CD4-positive, alpha-beta T cell treated with Interleukin-4 for 4 hours (primary cell): ENCODE results near the gene AGL.
"Not testable (repeated sequence)": the region's sequence is repeated elsewhere in the genome, so short reads cannot be mapped to it uniquely, and the experiment has no call there.

Experiments
- DNase-seq: peaks from one replicate; pipeline ENCODE4 v3.0.0-alpha.2; 2020

The AGL gene

GRCh38 chr1:99849744-99850458 is at the start of gene AGL:
Gene AGL, plus strand, starts transcription at chr1:99850361. Its CDS starts 682 bp downstream, at chr1:99851043.
- DNase-seq = peak; percentile 86

GRCh38 chr1:99801584-99801983 is 48.6 kb upstream of the AGL start:
- DNase-seq = no peak

- DNase-seq = no peak
Observed at GRCh38 chr1:99806882-99807281, 43.3 kb upstream of the AGL start.

DNA sequence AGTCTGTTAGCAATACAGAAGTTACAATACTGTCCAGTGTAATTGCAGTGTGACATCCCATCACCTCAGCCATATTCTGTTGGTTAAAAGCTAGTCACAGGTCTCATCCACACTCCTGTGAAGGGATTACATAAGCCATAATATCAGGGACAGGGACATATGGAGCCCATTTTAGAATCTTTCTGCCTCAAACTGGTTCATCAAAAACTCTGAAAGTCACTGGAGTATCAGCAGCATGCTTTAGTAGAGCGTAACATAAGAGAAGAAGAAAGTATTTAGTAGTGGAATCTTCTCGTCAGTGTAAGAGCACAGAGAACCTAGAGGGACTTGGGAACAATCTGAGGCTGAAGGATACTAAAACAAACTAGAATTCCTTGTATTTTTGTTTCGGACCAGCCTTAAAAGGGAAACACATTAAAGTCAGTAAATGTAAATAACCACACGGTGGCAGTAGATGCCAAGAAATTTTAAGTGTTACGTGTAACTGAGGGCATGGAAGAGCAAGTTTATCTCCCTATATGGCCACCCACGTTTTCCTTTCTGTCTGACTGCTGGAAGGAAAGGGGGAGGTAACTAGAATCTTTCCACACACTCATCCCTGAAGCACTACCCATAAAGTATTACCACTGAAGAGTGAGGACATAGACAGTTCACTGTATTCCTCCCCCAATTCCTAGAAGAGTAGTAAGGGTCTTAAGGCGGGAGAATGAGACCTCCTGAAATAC is 41.6 kb upstream of the AGL start:
- peak; percentile 72 for DNase-seq

- DNase-seq = no peak
Observed at GRCh38 chr1:99811075-99811474, 39.1 kb upstream of the AGL start.

- no peak for DNase-seq
Observed at GRCh38 chr1:99811747-99812146, 38.4 kb upstream of the AGL start.

- no peak for DNase-seq
Observed at GRCh38 chr1:99814373-99814900, 35.7 kb upstream of the AGL start.

GRCh38 chr1:99816656-99817055 is 33.5 kb upstream of the AGL start:
- no peak for DNase-seq

GRCh38 chr1:99818063-99818699 is 32.0 kb upstream of the AGL start:
- no peak for DNase-seq

DNA sequence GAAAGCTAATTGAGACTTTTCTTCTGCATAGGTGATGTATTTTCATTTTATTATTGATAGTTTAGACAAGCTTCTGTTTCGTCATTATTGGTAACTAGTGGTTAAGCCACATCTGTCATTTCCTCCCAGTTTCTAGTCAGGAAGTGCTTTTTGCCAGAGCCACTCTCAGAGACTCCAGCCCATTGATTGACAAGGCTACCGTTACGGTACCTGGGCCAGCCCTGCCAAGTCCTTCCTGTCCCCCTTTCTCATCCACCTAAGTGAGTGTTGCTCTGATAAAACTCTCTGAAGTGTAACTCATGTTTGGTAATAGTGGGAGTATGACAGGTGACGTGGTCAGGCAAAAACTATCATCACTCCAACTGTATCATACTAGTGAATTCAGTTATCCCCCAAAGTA is 29.6 kb upstream of the AGL start:
- DNase-seq = peak; percentile 40

DNA sequence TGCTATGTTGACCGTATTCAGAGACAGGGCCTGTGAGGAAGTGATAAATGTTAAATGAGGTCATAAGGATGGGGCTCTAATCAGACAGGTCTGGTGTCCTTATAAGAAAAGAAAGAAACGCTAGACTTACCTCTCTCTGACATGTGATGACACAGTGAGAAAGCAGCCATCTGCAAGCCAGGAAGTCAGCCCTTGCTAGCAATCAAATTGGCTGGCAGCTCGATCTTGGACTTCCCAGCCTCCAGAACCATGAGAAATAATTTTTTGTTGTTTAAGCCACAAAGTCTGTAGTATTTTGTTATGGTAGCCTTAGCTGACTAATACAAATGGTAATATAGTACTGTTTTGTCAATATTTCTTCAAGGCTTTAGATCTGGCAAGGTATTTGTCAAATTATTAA is 25.1 kb upstream of the AGL start:
- DNase-seq = no peak

- DNase-seq = no peak
Observed at GRCh38 chr1:99825702-99826101, 24.5 kb upstream of the AGL start.

- DNase-seq = no peak
Observed at GRCh38 chr1:99827970-99828369, 22.2 kb upstream of the AGL start.

- DNase-seq = no peak
Observed at GRCh38 chr1:99829269-99829668, 20.9 kb upstream of the AGL start.

- not testable (repeated sequence) for DNase-seq
Observed at GRCh38 chr1:99833911-99834310, 16.2 kb upstream of the AGL start.

- DNase-seq = not testable (repeated sequence)
Observed at GRCh38 chr1:99836171-99837103, 13.7 kb upstream of the AGL start.

- not testable (repeated sequence) for DNase-seq
Observed at GRCh38 chr1:99840353-99840752, 9.8 kb upstream of the AGL start.

DNA sequence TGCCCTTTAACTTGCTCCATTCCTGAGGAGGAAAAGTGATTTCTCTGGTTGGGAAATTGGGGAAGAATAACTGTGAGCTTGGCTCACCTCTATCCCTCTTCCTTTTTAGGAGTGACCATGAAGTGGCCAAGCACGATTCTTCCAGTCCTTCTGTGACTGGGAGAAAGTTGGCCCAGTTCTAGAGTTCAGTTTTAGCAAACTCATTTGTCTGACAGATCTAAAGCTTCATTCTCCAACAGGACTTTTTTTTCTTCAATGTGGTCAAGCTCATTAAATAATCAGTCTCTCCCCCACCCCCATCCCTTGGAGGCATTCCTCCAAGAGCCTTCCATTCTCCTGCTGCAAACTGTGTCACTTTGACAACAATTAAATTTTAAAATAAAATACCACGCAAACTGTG is 6.4 kb upstream of the AGL start:
- DNase-seq = no peak

DNA sequence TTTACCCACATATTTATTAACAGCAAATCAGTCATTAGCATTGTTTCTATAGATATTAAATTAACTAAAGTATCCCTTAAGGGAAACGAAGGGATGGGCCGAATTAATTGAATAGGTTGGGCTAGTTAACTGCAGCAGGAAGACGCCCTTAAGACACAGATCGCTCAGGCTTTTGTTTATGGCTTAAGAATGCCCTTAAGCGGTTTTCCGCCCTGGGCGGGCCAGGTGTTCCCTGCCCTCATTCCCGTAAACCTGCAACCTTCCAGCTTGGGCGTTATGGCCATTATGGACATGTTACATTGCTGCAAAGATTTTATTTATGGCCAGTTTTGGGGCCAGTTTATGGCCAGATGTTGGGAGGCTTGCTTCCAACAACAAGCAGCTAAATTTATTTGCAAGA is 5.0 kb upstream of the AGL start:
- DNase-seq = not testable (repeated sequence)

- DNase-seq = no peak
Observed at GRCh38 chr1:99849413-99849743, 783 bp upstream of the AGL start.

DNA sequence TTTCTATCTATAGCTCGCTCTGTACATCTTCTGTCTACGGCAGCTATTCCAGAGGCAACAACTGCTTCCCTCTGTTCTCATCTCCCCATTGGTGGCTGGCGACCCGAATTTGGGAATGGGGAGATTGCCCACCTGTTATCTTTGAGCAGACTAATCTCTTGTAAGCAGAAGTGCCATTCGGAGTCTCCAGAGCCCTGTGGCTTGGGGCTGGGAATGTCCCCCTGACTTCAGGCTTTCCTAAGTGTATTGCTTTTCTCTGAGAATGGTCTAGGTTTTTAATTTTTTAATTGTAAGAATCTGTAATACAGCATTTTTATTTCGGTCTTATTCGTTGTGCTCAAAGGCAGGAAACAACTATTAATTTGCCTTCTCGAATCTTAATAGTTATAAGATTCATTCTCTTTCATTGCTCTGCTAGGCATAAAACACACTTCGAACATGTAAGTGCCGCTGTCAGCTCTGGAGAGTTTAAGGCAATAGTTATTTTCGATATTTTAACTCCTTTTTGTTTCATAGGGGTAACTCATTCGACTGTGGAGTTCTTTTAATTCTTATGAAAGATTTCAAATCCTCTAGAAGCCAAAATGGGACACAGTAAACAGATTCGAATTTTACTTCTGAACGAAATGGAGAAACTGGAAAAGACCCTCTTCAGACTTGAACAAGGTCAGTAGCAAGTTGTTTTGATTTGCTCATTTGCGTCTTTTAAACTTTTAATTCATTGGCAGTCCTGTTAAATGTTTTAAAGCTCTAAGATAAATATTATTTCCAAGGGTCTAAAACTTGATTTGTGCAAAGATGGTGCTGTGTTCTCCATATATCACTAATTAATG is 514 bp downstream of the AGL start:
- DNase-seq = no peak
